RCC 7860 (cell line): ENCODE data around the gene ZNF747.
"Not testable (repeated sequence)": the region's sequence is repeated elsewhere in the genome, so short reads cannot be mapped to it uniquely, and the experiment has no call there.

ENCODE experiments used
- DNase-seq: peaks from one replicate; pipeline ENCODE4 v3.0.0-alpha.2; 2015; ENCODE audit warnings: low spot score
- FAIRE-seq: peaks from 2 replicates; lab custom pipeline; 2012; peaks lifted over from hg19 to GRCh38; lab: Jason Lieb, UNC

The ZNF747 gene

DNA sequence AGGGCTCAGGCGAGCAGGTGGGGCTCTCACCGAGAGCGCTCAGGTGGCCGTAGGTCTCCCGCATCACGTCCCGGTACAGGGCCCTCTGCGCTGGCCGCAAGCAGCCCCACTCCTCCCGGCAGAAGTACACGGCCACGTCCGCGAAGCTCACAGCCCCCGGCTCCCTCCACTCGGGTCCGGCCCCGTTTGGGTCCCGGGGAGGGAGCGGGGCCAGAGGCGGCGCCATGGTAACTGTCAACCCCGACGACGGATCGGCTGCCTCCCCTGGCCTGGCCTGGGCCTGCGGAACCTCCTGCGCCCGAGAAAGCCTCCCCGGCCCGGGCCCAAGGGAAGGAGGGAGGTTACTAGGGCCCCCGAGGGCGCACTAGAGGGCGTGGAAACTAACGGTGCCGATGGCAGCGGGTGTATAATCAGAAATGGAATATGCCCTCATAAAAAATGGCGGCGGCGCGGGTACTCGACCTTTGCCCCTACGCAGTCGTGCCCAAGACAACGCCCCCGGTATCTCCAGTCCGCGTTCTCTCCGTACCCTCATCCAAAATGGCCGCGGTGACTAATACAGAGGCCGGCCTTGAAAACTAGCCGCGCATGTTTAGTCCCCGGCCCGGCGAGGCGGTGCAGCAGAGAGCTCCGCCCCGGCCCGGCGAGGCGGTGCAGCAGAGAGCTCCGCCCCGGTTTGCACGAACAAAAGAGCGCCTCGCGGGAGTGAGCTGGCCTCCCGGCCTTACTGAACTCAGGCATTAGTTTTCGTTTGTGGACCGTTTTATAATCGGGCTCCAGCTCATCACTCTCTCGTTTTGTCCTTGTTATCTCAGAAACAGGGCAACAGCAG, 23.5 kb upstream of the ZNF747 start, which contains the start of gene ZNF764:
TSS of gene ZNF764 (minus strand) at position 418 of the 832 bp plus-strand sequence. CDS start at position 226, 192 bp downstream.
- DNase-seq (peak; percentile 93), FAIRE-seq (peak; percentile 88)

- FAIRE-seq: no peak
- DNase-seq: no peak
These were observed 23.0 kb upstream of the ZNF747 start for GRCh38 chr16:30557707-30557956.

DNA sequence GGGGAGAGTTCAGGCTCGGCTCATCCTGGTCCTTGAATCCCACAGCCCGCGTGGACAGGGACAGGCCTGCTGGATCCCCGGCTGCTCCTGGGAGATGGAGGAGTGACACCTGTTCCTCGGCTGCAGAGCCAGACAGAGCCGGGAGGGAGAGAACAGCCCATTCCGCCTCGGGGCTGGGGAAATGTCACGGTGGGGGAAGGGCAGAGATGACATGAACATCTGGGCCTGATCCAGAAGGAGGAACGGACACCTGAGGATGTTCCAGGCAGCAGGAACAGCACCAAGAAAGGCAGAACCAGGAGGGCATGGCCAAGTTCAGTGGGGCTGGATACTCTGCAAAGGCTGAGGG, 21.4 kb upstream of the ZNF747 start:
- FAIRE-seq (no peak), DNase-seq (no peak)

GRCh38 chr16:30555315-30556124, 20.9 kb upstream of the ZNF747 start:
- FAIRE-seq (no peak), DNase-seq (no peak)

DNA sequence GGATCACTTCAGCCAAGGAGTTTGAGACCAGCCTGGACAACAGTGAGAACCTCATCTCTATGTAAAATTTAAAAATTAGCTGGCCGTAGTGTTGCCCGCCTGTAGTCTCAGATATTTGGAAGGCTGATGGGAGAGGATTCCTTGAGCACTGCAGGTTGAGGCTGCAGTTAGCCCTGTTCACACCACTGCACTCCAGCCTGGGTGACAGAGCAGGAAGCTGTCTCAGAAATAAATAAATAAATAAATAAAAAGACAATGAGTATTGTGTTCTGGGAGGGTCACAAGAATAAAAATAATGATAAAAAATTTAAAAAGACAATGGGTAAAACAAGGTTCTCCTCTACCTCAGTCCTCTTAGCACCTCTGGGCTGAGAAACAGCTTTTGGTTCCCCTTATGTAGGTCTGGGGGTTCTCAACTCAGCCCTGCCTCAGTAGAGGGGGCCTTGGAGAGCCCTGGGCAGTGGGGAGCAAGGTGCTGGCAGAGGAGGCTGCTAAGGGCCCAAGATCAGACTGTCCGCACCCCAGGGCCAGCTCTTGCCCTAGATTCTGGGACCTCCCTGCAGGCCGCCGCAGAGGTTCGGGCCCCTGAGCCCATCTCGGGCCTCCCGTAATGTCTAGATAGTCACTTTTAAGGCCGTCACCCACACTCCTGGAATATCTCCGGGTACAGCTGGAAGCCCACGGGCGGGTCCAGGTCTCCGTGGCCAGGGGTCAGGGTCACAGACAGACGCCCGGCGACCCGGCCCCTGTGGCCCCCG, 20.1 kb upstream of the ZNF747 start:
- DNase-seq (no peak), FAIRE-seq (no peak)

DNA sequence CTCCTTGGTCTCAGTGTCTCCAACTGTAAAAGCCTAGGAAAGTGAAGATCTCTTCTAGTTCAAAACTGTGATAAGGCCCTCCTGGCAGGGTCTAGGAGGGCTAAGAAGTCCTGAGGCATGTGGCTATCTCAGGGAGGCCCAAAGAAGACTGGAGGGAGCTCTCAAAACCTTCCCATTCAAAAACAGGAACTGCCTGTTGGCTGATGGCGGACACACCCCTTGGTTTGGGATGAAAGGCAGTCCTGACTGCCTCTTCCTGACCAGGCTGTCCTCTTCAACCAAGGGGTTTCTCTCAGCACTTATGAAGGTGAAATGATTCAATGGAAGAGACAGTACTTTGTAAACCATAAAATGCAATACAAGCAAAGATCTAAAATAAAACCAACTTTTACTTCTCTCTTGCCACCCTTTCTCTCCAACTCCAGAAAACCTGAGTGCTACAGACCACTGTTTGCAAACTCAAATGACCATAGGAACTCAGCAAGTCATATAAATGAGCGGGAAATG, 18.8 kb upstream of the ZNF747 start:
- no peak for DNase-seq
- FAIRE-seq: no peak

GRCh38 chr16:30552956-30553355, 18.3 kb upstream of the ZNF747 start:
- FAIRE-seq: no peak
- no peak for DNase-seq

DNA sequence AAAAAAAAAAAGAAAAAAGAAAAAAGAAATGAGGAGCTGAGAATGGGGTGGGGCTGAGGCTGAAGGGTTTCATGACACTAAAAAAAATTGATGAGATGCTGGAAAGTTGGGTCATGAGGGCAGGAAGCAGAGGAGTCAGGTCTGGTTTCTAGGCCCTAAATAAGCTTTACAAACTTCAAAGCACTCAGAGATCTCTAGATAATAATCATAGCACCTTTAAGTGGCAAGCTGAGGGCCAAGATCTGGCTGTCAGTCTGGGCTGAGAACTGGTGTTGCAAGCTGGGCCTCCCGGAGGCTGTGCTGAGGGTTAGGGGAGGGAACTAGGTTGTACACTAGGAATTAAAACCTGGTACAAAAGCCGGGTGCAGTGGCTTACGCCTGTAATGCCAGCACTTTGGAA, 17.1 kb upstream of the ZNF747 start:
- no peak for DNase-seq

GRCh38 chr16:30548416-30549253, 14.0 kb upstream of the ZNF747 start:
- DNase-seq (no peak), FAIRE-seq (no peak)

More for the DNA sequence above, 17.1 kb upstream of the ZNF747 start:
- no peak for FAIRE-seq

DNA sequence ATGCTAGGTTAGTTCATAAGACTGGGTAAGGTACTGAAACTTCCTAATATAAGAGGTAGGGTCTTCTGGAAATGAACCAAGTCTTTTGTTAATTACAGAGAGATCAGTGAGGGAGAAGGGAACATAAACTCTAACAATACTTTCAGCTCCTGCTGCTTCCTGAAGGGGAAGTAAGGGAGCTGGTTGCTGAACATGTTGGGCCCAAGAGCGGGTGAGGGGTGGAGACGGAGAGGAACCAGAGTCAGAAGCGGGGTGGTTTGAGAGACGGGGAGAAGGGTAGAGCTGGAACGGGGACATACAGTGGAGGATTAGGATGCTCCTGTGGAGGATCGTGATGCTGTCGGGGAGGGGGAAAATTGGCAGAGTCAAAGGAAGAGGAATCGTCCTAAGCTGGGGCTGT, 11.5 kb upstream of the ZNF747 start:
- no peak for FAIRE-seq

DNA sequence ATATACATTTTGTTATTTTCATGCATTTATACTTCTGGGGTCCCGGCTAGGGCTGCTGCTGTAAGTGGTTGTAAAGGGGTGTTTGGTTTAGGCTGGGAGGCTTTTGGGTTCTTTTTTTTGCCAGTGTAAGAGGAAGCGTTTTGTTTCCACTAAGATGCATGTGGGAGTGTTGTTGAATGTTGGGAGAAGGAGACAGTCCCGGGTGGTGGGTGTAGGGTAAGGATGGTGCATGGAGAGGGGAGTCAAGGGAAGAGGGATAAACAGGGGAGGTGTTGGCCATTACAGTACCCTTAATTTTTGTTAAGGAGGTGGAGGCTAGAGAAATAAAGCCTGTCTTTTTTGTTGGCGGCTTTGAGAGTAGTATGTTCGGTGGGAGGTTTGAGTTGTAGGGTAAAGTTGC, 8.4 kb upstream of the ZNF747 start:
- DNase-seq: no peak
- FAIRE-seq: no peak

More for the DNA sequence above, 11.5 kb upstream of the ZNF747 start:
- DNase-seq: no peak

GRCh38 chr16:30541502-30542329, 7.1 kb upstream of the ZNF747 start:
- FAIRE-seq (no peak), DNase-seq (no peak)

DNA sequence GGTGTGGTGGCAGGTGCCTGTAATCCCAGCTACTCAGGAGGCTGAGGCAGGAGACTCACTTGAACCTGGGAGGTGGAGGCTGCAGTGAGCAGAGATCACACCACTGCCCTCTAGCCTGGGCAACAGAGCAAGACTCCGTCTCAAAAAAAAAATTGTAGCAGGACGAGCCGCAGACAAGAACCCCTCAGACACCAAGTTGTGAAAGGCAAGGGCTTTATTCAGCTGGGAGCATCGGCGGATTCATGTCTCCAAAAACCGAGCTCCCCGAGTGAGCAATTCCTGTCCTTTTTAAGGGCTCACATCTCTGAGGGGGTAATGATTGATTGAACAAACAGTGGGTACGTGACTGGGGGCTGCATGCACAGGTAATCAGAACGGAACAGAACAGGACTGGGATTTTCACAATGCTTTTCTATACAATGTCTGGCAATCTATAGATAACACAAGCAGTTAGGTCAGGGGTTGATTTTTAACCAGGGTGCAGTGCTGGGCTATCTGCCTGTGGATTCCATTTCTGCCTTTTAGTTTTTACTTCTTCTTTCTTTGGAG, 6.3 kb upstream of the ZNF747 start:
- DNase-seq, FAIRE-seq: not testable (repeated sequence)

GRCh38 chr16:30539986-30540526, 5.4 kb upstream of the ZNF747 start:
- not testable (repeated sequence) for DNase-seq, FAIRE-seq

DNA sequence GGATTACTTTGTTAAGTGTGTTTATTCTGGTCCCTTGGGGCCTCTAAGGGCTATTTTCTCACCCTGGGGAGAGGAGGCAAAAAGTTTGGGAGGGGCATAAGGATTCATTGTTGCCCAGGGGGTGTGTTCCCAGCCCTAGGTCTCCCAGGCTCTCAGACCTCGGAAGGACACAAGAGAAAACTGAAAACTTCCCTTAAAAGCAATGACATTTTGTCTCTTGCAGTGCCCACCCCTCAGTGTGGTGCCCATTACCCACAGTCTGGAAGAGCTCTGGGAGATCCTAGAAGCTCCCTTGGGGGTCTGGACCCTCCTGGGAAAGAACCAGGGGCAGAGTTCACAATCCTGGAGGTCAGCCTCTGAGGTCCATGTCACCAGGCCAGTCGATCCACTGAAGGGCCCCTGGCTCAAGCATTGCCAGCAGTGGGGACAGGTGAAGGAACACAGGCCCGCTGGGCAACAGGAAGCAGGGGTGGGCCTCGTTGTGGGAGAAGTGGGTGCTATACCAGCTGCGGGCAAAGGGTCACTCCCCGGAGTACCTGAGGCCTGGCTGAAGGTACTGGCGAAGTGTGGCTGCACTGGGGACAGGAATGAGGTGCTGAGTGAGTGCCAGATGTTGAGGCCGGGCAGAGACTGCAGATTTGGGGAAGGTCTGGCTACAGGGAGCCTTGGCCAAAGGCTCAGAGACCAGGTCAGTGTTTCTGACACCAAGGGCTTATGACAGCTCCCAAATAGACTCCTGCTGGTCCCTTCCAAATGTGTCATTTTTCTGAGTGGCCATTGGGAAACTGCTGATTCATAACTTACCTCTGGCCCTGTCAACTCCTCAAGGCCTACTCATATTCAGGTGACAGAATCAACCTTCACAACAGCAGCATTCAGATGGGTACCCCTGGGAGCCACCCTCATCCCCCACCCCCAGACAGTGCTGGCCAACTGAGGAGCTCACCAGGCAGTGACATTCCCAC, 4.6 kb upstream of the ZNF747 start:
- DNase-seq: no peak
- FAIRE-seq: no peak

DNA sequence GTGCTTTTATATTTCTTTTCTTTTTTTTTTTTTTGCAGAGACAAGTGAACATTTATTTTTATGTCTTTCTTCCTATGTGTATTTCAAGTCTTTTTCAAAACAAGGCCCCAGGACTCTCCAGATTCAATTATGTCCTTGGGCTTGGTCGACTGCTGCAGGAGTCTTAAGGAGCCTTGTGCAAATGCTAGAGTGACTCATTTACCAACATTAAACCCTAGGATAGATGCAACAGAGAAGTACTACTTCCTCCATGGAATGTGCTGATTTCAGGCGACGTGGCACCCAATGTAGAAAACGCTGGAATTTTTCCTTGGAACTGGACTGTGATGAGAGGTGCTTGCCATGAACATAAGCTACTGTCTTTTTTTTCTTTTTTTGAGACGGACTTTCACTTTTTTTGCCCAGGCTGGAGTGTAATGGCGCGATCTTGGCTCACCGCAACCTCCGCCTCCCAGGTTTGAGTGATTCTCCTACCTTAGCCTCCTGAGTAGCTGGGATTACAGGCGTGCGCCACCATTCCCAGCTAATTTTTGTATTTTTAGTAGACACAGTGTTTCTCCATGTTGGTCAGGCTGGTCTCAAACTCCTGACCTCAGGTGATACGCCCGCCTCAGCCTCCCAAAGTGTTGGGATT, 1.9 kb upstream of the ZNF747 start:
- not testable (repeated sequence) for FAIRE-seq

GRCh38 chr16:30535777-30536190, 1.1 kb upstream of the ZNF747 start:
- DNase-seq (no peak), FAIRE-seq (no peak)

More for the DNA sequence above, 1.9 kb upstream of the ZNF747 start:
- not testable (repeated sequence) for DNase-seq
